HG02623 (cell line): Measurements from ENCODE around the gene OPA1.
A peak's percentile ranks its signal among the peaks of the same experiment; 100 is the strongest.

ENCODE experiments used
- ATAC-seq: cut with Tn5 transposase; IDR thresholded peaks from one replicate; pipeline ENCODE4 v1.9.1; 2021; ENCODE audit warnings: moderate library complexity; ENCODE audit not compliant: unreplicated experiment

Gene OPA1, protein sequence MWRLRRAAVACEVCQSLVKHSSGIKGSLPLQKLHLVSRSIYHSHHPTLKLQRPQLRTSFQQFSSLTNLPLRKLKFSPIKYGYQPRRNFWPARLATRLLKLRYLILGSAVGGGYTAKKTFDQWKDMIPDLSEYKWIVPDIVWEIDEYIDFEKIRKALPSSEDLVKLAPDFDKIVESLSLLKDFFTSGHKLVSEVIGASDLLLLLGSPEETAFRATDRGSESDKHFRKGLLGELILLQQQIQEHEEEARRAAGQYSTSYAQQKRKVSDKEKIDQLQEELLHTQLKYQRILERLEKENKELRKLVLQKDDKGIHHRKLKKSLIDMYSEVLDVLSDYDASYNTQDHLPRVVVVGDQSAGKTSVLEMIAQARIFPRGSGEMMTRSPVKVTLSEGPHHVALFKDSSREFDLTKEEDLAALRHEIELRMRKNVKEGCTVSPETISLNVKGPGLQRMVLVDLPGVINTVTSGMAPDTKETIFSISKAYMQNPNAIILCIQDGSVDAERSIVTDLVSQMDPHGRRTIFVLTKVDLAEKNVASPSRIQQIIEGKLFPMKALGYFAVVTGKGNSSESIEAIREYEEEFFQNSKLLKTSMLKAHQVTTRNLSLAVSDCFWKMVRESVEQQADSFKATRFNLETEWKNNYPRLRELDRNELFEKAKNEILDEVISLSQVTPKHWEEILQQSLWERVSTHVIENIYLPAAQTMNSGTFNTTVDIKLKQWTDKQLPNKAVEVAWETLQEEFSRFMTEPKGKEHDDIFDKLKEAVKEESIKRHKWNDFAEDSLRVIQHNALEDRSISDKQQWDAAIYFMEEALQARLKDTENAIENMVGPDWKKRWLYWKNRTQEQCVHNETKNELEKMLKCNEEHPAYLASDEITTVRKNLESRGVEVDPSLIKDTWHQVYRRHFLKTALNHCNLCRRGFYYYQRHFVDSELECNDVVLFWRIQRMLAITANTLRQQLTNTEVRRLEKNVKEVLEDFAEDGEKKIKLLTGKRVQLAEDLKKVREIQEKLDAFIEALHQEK

DNA sequence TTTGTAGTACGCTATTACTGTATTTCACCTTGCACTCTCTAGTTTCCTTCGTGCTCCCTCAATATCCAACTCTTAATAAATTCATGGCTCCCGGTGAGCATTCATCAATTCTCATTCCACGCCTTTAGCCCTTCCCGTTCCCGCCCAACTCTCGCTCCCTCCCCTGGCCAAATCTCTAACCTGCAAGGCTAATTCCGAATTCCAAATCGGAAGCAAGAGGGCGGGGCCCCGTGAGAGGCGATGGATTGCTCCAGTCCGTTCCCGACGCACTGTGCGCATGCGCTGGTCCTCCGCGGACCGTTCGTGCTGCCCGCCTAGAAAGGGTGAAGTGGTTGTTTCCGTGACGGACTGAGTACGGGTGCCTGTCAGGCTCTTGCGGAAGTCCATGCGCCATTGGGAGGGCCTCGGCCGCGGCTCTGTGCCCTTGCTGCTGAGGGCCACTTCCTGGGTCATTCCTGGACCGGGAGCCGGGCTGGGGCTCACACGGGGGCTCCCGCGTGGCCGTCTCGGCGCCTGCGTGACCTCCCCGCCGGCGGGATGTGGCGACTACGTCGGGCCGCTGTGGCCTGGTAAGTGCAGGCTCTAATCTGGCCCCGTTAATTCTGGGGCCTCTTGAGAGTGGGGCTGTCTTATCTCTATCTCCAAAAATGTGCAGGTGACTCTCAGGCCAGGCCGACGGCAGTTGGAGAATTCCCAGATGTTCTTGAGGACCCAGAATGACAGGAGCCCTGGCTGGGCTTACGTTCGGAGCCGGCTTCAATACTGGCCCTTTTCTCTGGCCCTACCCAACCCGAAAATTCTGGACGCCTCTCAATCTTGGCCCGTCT lies at the start of gene OPA1:
TSS of gene OPA1 (plus strand) at position 368 of the 827 bp plus-strand sequence. CDS start at position 538, 170 bp downstream.
- ATAC-seq, result peak; percentile 98

DNA sequence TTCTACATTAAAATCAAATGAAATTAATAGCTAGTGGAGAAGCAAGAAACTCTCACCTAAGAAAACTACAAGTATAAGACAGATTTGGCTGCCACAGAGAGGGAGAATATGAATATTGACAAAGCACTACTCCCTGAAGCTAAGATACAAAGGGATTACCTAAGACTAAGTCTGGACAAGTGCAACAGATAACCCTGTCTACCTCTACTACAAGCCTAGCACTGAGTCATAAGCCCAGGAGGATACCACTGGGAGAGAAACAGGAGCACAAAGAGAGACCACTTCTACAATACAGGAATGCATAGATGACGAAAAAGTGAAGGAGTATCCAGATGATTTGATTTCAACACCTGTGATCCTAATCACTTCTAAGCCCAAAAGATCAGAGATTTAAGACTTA lies 48.7 kb upstream of the OPA1 start:
- no peak for ATAC-seq

DNA sequence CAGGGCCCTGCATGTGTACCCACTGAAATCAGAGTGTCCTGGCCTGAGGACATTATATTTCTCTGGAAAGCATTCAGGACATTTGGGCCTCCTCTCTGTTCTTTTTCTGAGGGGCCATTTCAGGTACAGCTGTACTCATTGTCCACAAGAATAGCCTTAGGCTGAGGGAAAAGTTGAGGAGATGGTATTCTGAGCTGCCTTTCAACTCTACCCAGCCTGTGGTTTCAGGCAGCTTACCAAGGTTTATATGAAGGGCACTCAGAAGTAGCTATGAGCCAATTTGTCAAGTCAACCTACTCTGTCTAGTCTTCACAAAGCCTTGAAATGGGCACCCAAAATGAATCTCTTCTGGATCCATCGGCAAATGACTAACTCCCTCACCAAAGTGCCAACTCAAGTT lies 47.7 kb upstream of the OPA1 start:
- ATAC-seq, result no peak

DNA sequence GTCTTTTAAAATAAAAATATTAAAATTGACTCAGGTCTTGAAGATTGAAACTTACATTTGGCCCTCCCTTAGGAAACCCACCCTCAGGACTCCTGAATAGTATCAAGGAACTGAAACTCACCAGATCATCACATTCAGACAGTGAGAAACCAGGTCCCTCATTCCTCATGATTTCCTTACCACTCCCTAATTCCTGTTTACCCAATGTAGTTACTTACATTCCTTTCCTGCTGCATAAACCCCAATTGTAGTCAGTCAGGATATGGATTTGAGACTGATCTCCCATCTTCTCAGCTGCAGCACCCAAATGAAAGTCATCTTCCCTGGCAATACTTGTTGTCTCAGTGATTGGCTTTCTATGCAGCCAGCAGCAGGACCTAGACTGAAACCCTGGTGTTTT lies 46.9 kb upstream of the OPA1 start:
- no peak for ATAC-seq

DNA sequence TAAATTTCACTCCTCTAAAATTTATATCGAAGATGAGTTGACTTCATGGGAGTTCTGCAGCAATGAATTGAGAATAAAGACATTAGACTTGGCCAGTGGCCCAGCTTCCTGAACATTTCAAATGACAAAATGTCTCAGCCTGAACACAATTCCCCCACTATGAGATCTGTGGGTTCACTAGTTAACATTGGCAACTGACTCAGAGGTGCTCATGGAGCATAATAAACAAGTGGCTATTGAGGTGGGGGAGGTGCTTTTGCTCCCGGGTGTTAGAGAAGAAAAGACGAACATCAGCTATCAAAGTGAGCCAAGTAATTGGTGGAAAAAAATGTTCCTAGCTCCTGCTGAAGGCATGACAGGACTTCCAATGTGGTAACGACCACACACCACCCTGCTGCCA lies 44.6 kb upstream of the OPA1 start:
- no peak for ATAC-seq

DNA sequence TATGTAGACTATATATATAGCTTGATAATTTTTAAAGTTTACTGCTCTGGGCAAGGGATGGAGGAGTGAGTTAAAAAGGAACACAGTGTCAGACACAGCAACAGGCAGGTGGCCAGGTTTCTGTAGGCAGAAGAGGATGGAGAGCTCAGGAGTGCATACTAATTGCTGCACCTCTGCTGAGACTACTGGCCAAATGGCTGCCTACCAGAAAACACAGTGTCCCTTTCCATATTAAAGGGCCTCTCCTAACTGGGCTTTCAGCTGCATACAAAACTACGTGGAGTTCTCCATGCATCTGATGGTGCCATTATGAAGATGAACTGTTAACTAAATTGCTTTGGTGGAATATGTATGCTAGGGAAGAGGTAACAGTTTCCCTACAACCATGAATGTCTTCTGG lies 40.1 kb upstream of the OPA1 start:
- ATAC-seq, result no peak

DNA sequence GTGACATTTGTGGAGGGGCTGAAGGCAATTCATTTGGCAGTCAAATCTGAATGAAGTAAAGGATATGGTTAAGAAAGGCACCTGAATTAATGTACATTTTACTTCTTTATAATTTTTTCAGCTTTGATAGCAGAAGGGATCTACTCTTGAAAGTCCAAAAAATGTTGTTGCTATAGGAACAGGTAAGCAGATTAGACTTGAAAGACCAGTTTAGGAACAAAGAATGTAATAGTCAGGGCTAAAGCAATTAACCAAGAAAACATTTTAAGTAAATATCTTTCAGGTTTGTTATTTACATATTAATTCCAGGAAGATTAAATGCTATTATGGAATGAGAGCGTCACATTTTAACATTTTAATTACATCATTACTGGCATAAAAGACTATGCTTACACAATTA lies 39.4 kb upstream of the OPA1 start:
- ATAC-seq, result no peak

DNA sequence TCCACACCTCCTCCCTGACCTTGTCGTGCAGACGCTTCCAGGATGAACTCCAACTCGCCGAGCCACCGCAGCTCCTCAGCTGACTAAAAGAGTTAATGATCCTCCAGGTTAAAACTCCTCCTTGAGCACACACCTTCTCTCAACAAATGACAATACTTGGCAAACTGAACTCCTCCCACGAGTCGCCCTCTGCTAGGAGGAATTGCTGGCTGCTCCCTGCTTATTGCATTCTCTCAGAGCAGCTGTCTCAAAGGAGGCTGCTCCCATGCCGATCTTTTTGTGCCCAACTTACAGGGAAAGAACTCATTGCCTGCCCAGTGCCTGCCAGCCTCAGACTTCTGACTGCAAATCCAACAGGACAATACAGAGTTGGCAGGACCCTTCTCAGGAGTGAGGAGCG lies 38.2 kb upstream of the OPA1 start, which contains the start of gene ATP13A4:
TSS of gene ATP13A4 (minus strand) at position 85 of the 400 bp plus-strand sequence. CDS start 96 bp downstream, outside the sequence.
- no peak for ATAC-seq

DNA sequence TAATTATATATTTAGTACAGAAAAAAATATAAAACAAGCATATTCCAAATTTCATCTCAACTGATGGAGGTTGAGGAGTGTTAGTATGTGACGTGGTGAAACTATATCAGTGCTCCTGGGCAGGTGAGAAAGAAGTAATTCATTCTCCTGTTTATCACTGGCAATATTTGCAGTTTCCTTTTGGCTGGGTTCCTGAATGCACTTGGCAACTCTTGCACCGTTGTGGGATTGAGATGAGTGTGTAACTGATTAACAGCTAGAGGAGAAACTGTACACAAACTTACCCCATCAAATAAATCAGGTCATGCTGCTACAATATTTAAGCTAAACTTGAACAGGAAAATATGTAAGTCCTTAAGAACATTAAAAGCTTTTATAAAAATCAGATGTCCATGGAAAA lies 36.2 kb upstream of the OPA1 start:
- ATAC-seq, result no peak

DNA sequence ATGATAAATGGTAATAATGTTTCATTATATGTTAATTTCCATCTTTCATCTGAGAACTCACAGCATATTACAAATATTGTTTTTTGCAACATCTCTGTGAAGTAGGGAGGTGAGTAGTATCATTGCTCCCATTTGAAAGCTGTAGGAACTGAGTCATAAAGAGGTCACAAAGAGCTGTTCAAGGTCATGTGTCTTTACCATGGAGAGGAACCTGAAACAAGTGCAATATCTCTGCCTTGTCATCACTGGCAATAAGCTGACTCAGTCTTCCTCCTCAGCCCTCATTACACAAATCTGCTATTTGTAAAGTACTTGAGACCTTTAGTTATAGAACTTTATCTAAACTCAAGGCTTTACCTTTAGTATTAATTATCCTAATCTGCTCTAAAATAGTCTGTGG lies 33.9 kb upstream of the OPA1 start:
- no peak for ATAC-seq

DNA sequence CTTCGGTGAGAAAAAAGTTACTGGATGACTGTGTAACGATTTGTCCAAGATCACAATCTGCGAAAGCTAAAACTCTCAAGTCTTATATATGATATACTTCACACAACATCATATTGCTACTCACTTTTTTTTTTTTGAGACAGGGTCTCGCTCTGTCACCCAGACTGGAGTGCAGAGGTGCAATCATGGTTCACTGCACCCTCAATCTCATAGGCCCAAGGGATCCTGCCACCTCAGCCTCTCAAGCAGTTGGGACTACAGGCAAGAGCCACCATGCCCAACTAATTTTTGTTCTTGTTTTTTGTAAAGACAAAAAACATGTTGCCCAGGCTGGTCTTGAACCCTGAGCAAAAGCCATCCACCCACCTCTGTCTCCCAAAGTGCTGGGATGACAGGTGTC lies 32.9 kb upstream of the OPA1 start:
- no peak for ATAC-seq

DNA sequence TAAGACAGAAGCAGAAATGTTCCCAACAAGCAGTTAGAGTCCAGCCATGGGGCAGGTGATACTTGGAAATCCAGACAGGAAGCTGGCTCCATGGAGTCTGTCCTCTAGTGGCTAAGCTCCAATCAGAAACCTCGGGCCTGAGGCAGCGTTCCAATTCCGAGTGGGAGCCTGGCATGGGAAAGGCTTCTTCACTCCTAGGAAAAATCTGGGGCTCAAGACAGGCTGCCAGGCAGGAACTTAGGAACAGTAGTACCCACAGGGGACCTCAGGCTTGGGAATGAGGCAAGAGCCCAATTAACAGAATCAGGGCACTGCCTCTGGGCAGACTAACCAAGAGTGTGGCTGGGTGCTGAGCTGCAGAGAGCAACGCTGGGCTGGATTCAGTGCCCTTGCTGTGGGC lies 32.1 kb upstream of the OPA1 start:
- no peak for ATAC-seq

DNA sequence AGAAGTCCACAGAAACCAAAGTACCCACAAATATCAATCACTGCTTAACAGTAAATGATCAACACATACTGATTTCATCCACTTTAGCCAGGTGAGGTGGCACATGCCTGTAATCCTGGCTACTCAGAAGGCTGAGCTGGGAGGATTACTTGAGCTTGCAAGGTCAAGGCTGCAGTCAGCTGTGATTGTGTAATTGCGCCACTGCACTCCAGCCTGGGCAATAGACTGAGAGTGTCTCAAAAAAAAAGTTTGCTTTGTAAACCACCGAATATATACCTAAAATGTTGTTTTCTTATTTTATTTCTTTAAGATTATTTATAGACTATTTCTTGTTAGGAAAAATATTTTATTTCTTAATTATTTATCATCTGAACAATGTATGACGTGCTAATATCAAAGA lies 29.6 kb upstream of the OPA1 start:
- no peak for ATAC-seq

DNA sequence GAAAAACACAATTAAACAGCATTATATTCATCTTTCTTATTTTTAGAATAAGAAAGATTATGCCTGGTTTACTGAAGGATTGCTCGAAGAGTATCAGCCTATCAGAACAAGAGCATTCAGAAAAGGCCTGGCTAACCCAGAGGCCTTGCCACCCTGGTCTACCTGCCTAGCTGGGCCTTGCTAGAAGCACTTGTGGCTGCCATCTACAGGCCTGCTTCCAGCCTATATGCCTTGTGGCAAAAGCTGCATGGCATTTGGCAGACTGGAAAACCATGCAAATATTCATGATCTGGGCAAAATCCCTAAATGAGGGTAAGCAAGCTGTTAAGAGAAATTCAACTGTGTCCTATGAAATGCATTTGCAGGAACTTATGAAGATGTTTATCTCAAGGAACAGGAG lies 29.0 kb upstream of the OPA1 start:
- no peak for ATAC-seq

DNA sequence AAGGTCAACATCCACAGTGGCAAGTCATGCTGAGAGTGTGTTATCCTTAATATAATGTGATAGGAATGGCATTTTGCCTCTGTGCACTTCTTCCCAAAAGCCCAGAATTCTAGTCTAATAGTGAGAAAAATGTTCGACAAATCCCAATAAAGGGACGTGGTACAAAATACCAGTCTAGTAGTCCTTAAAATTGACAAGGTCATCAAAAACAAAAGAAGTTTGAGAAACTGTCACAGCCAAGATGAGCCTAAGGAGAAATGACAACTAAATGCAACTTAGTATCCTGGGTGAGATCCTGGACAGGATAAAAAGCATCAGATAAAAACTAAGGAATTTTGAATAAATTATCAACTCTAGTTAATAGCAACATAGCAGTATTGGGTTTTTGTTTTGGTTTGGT lies 23.9 kb upstream of the OPA1 start:
- no peak for ATAC-seq

DNA sequence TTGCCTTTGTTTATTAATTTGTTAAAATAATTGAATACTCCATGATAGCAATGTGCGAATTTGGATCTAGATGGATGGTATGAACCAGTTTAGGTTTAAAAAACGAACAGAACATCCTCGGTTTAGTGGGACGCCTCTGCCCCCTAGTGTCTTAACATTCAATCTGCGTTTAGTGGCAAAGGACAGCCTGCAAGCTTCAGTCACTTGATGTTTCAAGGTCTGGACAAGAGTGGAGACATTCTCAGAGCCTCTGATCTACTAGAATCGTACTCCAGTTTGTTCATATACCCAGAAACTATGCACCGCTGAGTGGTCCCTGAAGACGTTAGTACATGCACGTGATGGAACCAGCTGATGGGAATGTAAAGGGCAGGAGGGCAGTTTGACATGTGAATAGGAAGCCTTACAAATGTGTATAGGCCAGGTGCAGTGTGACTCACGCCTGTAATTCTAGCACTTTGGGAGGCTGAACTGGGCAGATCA lies 20.5 kb upstream of the OPA1 start:
- peak; percentile 76 for ATAC-seq

DNA sequence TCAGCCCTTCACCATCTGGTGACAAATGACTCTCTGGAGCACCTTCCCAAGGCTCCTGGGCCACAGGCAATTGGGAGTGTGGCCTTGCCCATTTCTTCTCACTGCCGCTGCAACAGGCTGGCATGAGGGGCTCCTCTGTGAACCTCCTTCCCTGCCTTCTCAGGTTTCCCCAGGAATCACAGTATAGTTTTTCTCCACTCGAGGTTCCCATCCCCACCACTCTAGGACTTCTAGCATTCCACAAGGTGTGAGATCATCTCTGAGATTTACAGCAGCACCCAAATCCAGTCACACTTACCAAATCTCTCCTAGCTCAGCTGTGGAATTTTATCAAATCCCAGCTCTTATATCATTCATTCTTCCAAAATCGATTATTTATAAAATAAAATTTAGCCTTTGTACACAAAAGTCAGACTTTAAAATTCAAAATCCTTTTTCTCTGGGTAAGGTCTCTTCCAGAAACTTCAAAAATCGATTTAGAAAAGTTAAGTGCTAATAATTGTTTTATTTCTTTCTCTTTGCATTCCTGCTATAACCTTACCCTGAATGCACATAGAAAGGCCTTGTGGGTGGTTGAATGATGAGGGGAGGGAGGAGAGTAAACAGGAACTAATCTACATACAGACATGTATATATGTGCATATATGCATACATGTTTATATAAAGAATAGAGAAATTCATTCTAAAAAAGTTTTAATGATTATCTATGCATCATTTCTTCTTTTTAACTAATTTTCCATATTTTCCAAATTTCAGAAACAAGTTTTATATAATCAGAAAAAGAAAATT lies 19.4 kb upstream of the OPA1 start:
- ATAC-seq, result no peak

DNA sequence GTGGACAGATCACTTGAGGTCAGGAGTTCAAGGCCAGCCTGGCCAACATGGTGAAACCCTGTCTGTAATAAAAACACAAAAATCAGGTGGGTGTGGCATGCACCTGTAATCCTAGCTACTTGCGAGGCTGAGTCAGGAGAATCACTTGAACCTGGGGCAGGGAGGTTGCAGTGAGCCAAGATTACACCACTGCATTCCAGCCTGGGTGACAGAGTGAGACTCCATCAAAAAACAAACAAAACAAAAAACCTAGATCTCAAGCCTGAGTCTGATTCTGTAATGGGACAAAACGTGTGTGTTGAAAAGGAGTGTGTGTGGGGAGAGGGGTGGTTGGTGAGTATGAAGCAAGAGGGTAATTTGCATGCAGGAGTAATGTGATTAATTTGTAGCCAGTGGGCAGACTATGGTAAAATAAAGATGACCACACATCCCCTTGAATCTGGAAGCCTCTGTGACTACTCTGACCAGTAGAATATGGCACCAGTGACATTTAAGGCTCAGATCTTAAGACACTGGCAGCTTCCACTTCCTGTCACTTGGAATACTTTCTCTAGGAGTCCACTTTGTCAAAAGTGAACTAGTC lies 18.4 kb upstream of the OPA1 start:
- no peak for ATAC-seq

DNA sequence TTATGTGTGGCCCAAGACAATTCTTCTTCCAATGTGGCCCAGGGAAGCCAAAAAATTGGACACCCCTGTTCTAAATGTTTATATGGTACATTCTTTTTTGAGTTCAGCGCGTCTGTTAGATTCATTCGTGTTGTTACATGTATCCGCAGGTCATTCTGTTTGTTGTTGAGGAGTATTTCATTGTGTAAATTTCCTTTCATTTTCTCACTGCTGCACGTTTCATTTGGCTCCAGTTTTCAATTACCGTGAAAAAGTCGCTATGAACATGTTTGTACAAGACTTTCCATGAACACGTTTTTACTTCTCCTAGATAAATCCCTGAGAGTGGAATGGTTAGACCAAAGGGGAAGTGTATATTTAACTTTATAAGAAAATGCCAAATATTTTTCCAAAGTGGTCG lies 7.5 kb upstream of the OPA1 start:
- no peak for ATAC-seq

DNA sequence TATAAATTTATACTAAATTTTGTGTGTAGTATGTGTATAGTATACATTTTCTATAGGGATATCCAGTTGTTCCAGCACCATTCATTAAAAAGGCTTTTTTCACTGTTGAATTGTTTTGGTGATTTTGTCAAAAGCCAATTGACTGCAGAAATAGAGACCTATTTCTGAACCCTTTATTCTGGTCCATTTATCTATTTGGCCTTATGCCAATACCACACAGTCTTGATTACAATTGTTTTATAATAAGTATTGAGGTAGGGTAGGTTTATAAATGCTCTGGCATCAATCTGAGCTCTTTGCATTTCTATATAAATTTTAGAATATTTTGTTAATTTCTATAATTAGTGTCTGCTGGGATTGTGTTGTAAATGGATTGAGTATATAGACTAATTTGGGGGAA lies 6.5 kb upstream of the OPA1 start:
- no peak for ATAC-seq
